Stimulated activated CD4-positive, alpha-beta T cell treated with anti-CD3 and anti-CD28 coated beads, Interleukin-12 subunit alpha, Interleukin-12 subunit beta, amount 100 ng/mL, for 48 hours (primary cell): ENCODE data around the gene KRT38.
"Not testable (repeated sequence)": the region's sequence is repeated elsewhere in the genome, so short reads cannot be mapped to it uniquely, and the experiment has no call there.

Experiments
- DNase-seq, 3 donors: peaks; one replicate each; pipeline ENCODE4 v3.0.0-alpha.2; 2020; ENCODE audit warnings: low read depth in 2 of 3, low spot score in 1 of 3

KRT38 gene

GRCh38 chr17:41422586-41422985 is 18.2 kb downstream of the KRT38 start:
- not testable (repeated sequence) for DNase-seq

GRCh38 chr17:41421617-41422016 is 19.2 kb downstream of the KRT38 start:
- no peak for DNase-seq

GRCh38 chr17:41421116-41421515 is 19.7 kb downstream of the KRT38 start:
- DNase-seq, result no peak

- DNase-seq, result no peak
These were observed 20.6 kb downstream of the KRT38 start for GRCh38 chr17:41420134-41420533.

GRCh38 chr17:41419716-41420115 is 21.1 kb downstream of the KRT38 start:
- no peak for DNase-seq

- no peak for DNase-seq
These were observed 22.5 kb downstream of the KRT38 start for GRCh38 chr17:41418116-41418860.

- no peak for DNase-seq
These were observed 23.2 kb downstream of the KRT38 start for GRCh38 chr17:41417576-41418015.

- no peak for DNase-seq
These were observed 23.7 kb downstream of the KRT38 start for GRCh38 chr17:41417127-41417526.

GRCh38 chr17:41416479-41416878 is 24.3 kb downstream of the KRT38 start:
- DNase-seq, result no peak

GRCh38 chr17:41415833-41416335 is 24.9 kb downstream of the KRT38 start:
- DNase-seq, result no peak

GRCh38 chr17:41415411-41415810 is 25.4 kb downstream of the KRT38 start:
- DNase-seq, result no peak

- no peak for DNase-seq
These were observed 26.8 kb downstream of the KRT38 start for GRCh38 chr17:41413982-41414381.

- DNase-seq, result no peak
These were observed 27.3 kb downstream of the KRT38 start for GRCh38 chr17:41413353-41413957.

GRCh38 chr17:41411072-41411840 is 29.5 kb downstream of the KRT38 start:
- DNase-seq, result no peak

GRCh38 chr17:41407226-41407625 is 33.6 kb downstream of the KRT38 start:
- no peak for DNase-seq

- DNase-seq, result no peak
These were observed 34.6 kb downstream of the KRT38 start for GRCh38 chr17:41406205-41406604.

GRCh38 chr17:41404024-41404671 is 36.6 kb downstream of the KRT38 start:
- peak; percentile 38 to 58 (median 38) for DNase-seq

- no peak for DNase-seq
These were observed 37.3 kb downstream of the KRT38 start for GRCh38 chr17:41403404-41404023.

- no peak for DNase-seq
These were observed 38.6 kb downstream of the KRT38 start for GRCh38 chr17:41402161-41402560.

GRCh38 chr17:41396996-41397660 is 43.7 kb downstream of the KRT38 start, which contains the start of gene KRT31:
TSS of gene KRT31 (minus strand) at chr17:41397608. CDS start at chr17:41397539, 69 bp downstream.
- no peak for DNase-seq
